Measurements from ENCODE around the gene IRAG1.

DNA sequence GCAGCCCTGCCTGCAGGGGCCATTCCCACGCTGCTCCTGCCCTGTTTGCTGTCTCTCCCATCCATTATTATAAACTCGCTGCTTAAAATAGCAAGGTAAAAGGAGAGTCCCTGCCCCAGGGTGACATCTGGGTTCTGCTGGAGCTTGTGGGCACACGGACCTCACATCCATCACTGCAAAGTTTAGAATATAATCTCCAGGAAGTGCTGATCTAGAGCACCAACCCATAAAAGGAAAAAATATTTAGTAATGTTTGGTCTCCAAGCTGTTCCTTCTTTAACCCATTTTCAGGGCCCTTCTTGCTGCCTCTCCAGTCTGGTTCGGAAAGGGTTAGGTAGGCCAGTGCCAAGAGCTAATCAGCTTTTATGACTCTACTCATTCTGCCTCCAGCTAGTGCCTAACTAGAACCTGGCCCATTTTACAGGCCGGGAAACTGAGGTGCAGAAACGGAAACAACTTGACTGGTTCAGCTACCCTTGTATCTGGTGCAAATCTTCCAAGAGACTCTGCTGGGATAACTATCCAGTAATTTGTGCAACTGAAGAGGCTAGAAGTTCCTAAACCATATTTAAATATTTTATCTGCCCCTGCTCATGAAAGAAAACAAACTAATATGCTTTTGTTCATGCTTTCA, 37.5 kb downstream of the IRAG1 start:
- TF ChIP-seq, protein P1, sequence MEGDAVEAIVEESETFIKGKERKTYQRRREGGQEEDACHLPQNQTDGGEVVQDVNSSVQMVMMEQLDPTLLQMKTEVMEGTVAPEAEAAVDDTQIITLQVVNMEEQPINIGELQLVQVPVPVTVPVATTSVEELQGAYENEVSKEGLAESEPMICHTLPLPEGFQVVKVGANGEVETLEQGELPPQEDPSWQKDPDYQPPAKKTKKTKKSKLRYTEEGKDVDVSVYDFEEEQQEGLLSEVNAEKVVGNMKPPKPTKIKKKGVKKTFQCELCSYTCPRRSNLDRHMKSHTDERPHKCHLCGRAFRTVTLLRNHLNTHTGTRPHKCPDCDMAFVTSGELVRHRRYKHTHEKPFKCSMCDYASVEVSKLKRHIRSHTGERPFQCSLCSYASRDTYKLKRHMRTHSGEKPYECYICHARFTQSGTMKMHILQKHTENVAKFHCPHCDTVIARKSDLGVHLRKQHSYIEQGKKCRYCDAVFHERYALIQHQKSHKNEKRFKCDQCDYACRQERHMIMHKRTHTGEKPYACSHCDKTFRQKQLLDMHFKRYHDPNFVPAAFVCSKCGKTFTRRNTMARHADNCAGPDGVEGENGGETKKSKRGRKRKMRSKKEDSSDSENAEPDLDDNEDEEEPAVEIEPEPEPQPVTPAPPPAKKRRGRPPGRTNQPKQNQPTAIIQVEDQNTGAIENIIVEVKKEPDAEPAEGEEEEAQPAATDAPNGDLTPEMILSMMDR (IDR thresholded peaks at IDR 0.05; ENCODE audit: insufficient read depth, low read length, poor library complexity, severe bottlenecking), result no peak
- TF ChIP-seq EZH2phosphoT487 (conservative IDR thresholded peaks at IDR 0.05; ENCODE audit: low read length), result no peak
